GM18507 (cell line): ENCODE measurements around the gene CORO1A.

Experiments used
- DNase-seq: peaks from one replicate; pipeline ENCODE4 v3.0.0; 2011; ENCODE audit warnings: low read depth; ENCODE audit not compliant: insufficient read length; ENCODE audit errors: extremely low spot score
- FAIRE-seq: peaks from 2 replicates; lab custom pipeline; 2011; peaks lifted over from hg19 to GRCh38; lab: Jason Lieb, UNC

The CORO1A gene

DNA sequence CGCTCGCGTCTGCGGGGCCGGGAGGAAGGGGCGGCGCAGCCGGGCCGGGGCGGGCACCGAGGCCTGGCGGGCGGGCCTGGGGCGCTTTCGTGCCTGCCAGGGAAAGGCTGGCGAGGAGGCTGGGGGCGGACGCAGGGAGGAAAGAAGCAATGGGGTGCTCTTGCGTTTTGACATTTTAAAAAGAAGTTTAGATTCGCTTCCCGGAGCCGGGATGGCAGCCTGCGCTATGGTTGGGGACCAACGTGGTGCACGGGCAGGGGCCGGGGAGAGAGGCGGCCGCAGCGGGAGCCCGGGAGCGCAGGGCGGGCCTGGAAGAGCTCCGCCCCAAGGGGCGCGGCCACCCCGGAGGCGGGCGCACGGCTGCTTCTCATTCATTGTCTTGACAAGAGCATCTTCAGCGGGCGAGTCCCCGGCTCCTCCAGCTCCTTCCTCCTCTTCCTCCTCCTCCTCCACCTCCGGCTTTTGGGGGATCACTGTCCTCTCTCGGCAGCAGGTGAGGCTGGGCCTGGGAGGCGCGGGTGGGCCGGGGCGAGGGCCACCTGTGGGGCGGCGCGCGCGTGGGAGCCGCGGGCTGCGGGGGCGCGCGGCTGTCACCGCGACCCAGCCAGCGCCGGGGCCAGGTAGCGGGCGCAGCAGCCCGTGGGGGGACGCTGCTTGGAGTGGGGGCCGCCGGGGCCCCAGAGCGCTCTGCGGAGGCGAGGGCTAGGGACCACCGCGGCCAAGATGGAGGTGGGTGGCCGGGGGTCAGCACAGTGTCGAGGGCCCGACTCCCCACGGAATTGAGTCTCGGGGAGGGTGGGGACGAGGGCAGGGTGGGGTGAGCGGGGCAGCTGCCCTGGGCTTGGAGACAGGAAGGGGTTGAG, at the start of gene CORO1A:
Gene CORO1A, plus strand, starts transcription at position 370 of the 863 bp plus-strand sequence. CDS start 1,608 bp downstream, outside the sequence.
- DNase-seq = peak; percentile 63
- peak; percentile 67 for FAIRE-seq

DNA sequence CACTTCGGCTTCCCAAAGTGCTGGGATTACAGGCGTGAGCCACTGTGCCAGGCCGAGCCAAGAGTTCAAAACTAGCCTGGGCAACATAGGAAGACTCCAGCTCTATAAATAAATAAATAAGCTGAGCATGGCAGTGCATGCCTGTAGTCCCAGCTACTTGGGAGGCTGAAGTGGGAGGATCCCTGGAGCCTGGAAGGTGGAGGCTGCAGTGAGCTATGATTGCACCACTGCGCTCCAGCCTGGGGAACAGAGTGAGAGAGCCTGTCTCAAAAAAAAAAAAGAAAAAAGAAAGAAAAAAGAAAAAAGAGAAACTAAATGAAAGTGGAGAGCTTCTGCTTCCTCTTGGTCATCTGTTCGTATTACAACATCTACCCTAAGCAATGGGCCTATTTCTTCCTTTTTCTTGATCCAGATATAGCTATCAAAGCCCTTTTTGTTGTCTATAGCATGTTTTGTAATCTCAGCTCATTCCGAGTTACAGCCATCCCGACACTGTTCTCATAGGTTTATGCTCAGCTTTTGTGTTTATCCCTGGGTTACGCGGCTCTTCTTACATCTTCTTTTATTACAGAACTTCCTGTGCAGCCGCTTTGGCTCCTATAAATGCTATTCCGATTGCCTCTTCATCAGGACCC, 46.3 kb upstream of the CORO1A start:
- no peak for FAIRE-seq
- DNase-seq = no peak

DNA sequence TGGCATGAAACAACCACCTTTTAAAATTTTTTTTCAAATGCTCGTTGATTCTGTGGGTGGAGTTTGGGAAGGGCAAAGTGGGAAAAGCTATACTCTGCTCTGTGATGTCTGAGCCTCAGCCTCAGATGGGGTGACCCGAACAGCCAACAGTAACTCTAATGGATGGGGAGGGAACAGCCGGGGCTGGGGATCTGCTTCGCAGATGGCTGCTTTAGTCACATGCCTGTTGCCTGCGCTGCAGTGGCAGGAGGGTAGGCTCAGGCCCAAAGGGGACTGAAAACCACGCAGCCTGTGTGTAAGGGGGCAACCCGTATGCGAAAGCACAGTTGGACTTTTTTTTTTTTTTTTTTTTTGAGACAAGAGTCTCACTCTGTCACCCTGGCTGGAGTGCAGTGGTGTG, 45.5 kb upstream of the CORO1A start:
- FAIRE-seq (no peak), DNase-seq (no peak)

DNA sequence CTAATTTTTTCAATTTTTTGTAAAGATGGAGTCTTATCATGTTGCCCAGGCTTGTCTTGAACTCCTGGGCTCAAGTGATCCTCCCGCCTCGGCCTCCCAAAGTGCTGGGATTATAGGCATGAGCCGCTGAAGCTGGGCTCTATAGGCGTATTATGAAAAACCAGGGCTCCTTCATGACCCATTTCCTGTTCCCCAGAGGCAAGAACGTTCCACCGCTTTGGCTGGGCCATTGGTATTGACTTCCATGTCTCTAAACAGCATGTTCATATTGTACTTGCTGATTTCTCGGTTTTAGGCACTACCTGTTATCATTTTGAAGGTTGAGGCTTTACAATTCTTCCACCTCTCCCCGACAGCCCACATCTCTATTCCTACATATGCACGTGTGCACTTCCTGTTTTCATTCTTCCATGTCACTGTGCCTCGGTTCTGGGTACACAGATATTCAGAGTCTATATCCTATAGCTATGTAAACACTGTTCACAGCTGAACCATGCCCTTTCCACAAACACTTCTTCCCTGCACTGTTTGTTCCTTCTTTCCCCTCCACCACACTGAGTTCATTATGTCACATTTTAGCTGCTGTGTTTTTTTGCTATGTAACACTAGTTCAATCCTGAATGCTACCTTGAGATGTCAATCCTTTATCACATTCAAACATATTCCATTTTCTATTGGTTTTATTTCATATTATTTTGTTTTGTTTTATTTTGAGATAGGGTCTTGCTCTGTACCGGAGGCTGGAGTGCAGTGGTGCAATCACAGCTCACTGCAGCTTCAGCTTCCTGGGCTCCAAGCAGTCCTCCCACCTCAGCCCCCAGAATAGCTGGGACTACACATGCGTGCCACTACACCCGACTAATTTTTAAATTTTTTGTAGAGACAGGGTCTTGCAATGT, 43.6 kb upstream of the CORO1A start:
- DNase-seq = no peak
- FAIRE-seq = no peak

DNA sequence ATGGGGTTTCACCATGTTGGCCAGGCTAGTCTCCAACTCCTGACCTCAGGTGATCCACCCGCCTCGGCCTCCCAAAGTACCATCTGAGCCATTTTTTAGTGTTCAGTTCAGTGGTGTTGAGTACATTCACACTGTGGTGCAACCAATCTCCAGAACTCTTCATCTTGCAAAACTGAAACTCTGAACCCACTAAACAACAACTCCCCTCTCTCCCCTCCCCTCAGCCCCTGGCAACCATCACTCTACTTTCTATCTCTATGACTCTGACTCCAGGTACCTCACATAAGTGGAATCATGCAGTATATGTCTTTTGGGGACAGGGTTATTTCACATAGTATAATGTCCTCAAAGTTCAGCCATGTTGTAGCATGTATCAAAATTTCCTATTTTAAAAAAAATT, 41.7 kb upstream of the CORO1A start:
- FAIRE-seq (no peak), DNase-seq (no peak)

DNA sequence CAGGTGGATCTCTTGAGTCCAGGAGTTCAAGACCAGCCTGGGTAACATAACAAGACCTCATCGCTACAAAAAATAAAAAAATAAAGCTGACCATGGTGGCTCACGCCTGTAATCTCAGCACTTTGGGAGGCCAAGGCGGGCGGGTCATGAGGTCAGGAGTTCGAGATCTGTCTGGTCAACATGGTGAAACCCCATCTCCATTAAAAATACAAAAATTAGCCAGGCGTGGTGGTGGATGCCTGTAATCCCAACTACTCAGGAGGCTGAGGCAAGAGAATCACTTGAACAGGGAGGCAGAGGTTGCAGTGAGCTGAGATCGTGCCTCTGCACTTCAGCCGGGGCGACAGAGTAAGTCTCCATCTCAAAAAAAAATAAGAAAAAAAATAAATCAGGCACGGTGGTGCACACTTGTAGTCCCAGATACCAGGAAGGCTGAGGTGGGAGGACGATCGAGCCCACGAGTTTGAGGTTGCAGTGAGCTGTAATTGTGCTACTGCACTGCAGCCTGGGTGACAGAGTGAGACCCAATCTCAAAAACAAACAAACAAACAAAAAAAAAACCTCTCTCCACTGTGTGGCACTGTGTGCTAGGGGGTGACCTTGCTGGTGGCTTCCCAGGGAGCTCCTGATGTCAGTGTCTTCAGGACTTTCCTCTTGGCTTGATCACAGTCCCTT, 40.6 kb upstream of the CORO1A start:
- FAIRE-seq = peak; percentile 76
- no peak for DNase-seq

DNA sequence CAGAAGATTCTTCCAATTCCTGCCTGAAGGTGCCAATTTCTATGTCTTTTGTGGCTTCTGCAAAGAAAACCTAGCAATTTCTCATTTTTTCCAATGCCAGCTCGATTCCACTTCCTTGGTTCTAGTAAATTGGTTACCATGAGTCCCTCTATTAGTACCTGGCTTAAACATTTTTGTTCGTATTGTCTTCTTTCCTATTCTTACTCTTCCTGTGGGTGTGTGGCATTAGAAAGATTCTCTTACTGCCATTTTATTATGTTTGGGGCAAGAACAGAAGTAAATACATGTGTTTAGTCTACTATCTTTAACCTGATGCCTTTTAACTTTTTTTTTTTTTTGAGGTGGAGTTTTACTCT, 40.1 kb upstream of the CORO1A start:
- DNase-seq = no peak
- no peak for FAIRE-seq

DNA sequence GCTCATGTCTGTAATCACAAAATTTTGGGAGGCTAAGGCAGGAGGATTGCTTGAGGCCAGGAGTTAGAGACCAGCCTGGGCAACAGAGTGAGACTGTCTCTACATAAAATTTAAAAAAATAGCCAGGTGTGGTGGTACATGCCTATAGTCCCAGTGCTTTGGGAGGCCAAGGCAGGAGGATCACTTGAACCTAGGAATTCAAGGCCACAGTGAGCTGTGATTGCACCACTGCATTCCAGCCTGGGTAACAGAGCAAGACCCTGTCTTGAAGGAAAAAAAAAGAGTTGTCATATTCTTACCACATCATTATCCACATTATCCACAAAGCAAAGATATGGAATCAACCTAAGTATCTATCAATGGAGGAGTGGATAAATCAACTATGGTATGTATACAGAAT, 39.4 kb upstream of the CORO1A start:
- no peak for FAIRE-seq
- no peak for DNase-seq

DNA sequence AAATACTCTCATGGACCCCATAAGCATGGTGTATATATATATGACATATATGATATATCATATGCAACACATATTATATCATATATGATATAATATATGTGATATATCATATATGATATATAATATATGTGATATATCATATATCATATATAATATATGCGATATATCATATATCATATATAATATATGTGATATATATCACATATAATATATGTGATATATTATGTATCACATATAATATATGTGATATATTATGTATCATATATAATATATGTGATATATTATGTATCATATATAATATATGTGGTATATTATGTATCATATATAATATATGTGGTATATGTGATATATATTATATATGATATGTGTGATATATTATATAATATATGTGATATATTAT, 38.5 kb upstream of the CORO1A start:
- no peak for FAIRE-seq
- no peak for DNase-seq

DNA sequence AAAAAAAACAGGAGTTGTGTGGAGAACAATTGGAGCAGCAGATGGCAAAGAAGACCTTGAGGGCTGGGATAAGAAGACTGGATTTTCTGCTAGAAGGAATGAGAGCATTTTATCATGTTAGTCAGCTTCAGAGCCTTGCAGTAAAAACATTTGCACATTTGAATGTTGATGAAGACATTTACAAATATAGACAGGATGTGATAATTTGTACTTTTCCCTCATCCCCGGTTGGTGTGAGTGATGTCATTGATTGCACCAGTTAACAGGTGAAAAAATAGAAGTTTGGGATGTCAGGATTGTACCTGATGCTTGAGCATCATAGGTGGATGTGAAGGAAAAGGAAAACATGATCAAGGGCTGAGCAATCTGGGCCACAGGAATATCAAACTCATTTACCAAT, 37.7 kb upstream of the CORO1A start:
- FAIRE-seq = no peak
- no peak for DNase-seq

DNA sequence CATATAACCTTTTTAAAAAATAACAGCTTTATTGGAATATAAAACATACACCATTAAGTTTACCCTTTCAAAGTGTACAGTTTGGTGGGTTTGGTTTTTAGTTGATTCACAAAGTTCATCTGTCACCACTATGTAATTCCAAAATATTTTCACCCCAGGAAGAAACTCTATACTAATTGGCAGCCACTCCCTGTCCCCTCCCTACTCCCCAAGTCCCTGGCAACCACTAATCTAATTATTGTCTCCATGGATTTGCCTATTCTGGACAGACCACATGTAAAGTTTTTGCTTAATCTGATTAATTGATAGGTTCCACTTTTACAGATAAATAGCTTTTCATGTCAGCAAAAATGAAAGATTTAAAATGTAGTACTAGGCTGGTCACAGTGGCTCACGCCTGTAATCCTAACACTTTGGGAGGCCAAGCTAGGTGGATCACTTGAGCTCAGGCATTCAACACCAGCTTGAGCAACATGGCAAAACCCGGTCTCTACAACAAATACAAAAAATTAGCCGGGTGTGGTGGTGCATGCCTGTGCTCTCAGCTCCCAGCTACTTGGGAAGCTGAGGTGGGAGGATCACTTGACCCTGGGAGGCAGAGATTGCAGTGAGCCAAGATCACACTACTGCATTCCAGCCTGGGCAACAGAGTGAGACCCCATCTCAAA, 35.4 kb upstream of the CORO1A start:
- DNase-seq (no peak), FAIRE-seq (no peak)

DNA sequence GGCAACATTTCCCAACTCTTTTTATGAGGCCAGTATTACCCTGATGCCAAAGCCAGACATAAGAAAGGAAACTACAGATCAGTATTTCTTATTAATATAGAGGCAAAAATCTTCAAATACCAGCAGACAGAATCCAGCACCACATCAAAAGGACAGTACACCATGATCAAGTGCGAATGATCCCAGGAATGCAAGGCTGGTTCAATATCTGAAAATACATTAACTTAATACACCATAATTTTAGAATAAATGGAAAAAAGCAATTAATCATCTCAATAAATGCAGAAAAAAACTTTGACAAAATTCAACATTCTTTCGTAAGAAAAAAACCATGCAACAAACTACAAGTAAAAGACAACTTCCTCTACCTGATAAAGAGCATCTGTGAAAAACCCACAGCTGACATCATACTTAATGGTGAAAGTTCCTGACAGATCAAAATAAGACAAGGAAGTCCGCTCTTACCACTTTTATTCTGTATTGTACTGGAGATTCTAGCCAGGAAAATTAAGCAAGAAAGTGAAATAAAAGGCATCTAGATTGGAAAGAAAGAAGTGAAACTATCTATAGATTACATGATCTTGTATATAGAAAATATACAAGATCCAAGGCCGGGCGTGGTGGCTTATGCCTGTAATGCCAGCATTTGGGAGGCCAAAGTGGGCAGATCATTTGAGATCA, 34.0 kb upstream of the CORO1A start:
- FAIRE-seq = no peak

DNA sequence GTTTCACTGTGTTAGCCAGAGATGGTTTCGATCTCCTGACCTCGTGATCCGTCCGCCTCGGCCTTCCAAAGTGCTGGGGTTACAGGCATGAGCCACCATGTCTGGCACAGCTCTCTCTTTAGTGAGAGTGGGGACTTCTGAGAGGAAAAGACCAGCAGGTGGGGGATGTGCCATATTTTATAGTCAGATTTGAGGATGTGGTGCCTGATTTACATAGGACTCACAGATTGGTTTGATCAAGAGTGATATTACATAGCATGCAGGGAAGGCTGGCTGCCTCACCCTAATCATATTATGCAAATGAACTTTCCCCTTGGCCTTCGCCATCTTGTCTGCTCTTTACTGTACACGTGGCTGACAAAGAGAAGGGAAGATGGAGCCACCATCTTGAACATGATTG, 32.3 kb upstream of the CORO1A start:
- no peak for FAIRE-seq

More for the DNA sequence above, 34.0 kb upstream of the CORO1A start:
- no peak for DNase-seq

DNA sequence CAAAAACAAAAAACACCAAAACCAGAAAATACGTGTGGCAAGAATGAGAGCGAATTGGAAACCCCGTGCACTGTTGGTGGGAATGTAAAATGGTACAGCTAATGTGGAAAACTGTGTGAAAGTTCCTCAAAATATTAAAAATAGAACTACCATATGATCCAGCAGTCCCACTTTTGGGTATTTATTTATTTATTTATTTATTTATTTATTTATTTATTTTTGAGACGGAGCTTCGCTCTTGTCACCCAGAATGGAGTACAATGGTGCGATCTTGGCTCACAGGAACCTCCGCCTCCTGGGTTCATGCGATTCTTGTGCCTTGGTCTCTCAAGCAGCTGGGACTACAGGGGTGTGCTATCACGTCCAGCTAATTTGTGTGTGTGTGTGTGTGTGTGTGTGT, 30.9 kb upstream of the CORO1A start:
- DNase-seq (no peak), FAIRE-seq (no peak)

More for the DNA sequence above, 32.3 kb upstream of the CORO1A start:
- DNase-seq = no peak

DNA sequence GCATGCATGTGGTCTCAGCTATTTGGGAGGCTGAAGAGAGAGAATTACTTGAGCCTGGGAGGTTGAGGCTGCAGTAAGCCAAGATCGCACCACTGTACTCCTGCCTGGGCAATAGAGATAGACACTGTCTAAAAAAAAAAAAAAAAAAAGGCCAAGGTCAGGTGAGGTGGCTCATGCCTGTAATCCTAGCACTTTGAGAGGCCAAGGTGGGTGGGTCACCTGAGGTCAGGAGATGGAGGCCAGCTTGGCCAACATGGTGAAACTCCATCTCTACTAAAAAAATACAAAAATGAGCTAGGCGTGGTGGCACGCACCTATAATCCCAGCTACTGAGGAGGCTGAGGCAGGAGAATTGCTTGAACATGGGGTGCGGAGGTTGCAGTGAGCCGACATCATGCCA, 28.2 kb upstream of the CORO1A start:
- DNase-seq (no peak), FAIRE-seq (no peak)

DNA sequence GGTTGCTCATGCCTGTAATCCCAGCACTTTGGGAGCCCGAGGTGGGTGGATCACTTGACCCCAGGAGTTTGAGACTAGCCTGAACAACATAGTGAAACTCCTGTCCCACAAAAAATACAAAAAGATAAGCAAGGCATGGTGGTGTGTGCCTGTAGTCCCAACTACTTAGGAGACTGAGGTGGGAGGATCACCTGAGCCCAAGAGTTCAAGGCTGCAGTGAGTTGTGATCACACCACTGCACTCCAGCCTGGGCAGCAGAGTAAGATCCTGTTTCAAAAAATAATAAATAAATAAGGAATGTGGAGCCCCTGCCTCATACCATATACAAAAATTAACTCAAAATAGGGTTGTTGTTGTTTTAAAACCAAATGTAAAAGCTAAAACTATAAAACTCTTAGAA, 26.2 kb upstream of the CORO1A start:
- FAIRE-seq (no peak), DNase-seq (no peak)

DNA sequence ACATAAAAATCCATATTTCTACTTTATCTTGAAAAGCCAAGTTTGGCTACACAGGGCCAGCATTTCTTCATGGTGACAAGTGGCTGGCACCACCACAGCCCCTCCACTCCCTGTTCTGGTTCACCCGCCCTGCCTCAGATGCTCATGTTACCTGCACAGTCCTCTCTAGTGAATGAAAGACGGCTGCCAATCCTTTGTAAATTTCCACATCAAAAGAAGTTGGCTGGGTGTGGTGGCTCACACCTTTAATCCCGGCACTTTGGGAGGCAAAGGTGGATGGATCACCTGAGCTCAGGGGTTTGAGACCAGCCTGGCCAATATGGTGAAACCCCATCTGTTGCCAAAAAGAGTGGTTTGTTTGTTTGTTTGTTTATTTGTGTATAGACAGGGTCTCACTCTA, 19.9 kb upstream of the CORO1A start:
- FAIRE-seq (no peak), DNase-seq (no peak)

DNA sequence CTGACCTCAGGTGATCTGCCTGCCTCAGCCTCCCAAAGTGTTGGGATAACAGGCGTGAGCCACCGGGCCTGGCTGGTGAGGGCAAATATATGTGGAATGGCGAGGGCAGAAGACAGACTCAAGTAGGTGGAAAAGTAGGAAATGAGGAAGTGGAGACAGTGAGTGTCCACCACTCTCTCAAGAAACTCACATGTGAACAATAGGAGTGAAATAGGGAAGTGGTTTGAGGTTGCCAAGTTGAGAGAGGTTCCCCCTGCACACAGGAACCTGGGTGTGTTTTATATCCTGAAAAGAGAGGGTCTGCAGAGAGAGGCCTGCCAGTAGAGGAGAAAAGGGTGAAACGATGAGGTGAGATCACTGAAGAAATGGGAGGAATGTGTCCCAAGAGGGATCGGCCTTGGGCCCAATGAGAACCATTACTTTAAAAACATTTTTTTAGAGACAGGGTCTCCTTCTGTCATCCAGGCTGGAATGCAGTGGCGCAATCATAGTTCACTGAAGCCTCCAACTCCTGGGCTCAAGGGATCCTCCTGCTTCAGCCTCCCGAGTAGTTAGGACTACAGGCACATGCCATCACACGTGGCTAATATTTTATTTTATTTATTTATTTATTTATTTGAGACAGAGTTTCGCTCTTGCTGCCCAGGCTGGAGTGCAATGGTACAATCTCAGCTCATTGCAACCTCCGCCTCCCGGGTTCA, 17.1 kb upstream of the CORO1A start:
- peak; percentile 87 for FAIRE-seq

More for the DNA sequence above, 17.1 kb upstream of the CORO1A start:
- DNase-seq = peak; percentile 62
